GM10847 (cell line): ENCODE data around the gene NHEJ1.

Experiments
- POLR2A ChIP-seq: IDR thresholded peaks from 2 replicates; pipeline ENCODE4 v1.6.1; 2011; ENCODE audit not compliant: insufficient read length; ENCODE audit errors: extremely low read depth

Gene NHEJ1

DNA sequence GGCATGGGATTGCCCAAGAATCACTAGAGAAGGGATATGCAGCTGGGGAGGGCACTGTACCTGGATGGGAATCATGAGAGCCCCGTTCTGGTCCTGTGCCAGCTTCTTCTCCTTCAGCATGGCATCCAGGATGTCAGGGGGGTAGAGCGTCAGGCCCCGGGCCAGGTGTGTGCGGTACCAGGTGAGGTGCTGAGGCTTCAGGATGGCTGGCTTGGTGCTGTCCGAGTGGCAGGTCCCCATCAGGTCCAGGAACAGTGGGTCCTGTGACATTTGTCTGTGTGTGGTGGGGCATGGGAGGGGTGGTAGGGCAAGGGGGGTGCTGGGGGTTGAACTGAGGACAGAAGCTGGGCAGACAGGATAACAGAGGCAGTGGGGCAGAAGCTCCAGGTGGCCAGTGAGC, 132.5 kb downstream of the NHEJ1 start:
- no peak for TF ChIP-seq POLR2A

GRCh38 chr2:219027511-219028055, 133.0 kb downstream of the NHEJ1 start:
- TF ChIP-seq POLR2A = no peak

DNA sequence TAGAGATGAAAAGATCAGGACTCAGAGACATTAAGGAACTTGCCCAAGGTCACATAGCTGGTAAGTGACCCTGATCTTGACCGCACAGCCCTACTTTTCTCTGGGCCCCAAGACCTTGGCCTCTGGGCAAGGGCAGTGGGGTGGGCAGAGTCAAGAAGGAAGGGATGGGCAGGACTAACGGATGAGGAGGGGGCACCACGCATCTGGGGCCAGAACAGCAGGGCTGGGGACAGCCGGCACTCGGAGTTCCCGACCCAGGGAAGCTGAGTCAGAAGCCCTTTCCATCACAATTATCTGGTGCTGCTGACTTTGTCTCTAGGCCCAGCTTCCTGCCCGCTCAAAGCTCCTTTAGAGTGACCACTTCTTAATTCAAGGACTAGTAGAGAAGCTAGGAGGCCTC, 133.7 kb downstream of the NHEJ1 start:
- TF ChIP-seq POLR2A = no peak

- TF ChIP-seq POLR2A = no peak
Observed at GRCh38 chr2:219025637-219026585, 134.7 kb downstream of the NHEJ1 start.
